HCT116 (cell line): ENCODE data around the gene AQP5. TPM values are rescaled to one million over a fixed set of nuclear protein-coding genes. Genes with fewer than 3 reads are reported as not detected.

Experiments used
- ATAC-seq: fragments of 200-7000 bp; cut with Tn5 transposase; 2 replicates; pipeline ENCODE4 v1.9.1; 2020; ENCODE audit warnings: mild to moderate bottlenecking, moderate library complexity
- BruUV-seq: library from RNA; stranded (reverse); fragments of 400-500 nt; replicated peaks from 2 replicates; lab custom pipeline; 2021; lab: Mats Ljungman, UMichigan
- CTCF ChIA-PET: fragments of 300-600 bp; sonication (Branson Sonifier 250); formaldehyde crosslinking; loops from one replicate; lab custom pipeline; 2021; ENCODE audit warnings: antibody characterized with exemption; lab: Charles Lee
- POLR2A ChIA-PET: fragments of 300-600, 350-600 bp; sonication (Branson Sonifier 250); formaldehyde crosslinking; loops from one replicate; lab custom pipeline; 2021; ENCODE audit warnings: antibody characterized with exemption; lab: Charles Lee
- RAD21 ChIA-PET, 2 experiments: fragments of 300-600 bp; sonication (Branson Sonifier 250); formaldehyde crosslinking; loops; one replicate each; lab custom pipeline; 2023; ENCODE audit warnings: low total read pairs in 2 of 2; ENCODE audit not compliant: uncharacterized antibody in 2 of 2, unreplicated experiment in 2 of 2, low non-redundant PET in 1 of 2; lab: Charles Lee
- DNase-seq: peaks from one replicate; pipeline ENCODE4 v3.0.0-alpha.2; 2010; ENCODE audit warnings: low read depth, low spot score
- H2AFZ ChIP-seq: fragments of 200-600 bp; shearing (Covaris generic), sonication (generic); 2 replicates; pipeline ENCODE4 v1.6.1; 2017; ENCODE audit warnings: low read depth, mixed run types, mixed read lengths, antibody characterized with exemption, low read length; ENCODE audit not compliant: poor library complexity, severe bottlenecking
- H3K27ac ChIP-seq: 2 replicates; pipeline ENCODE4 v1.5.1; 2012; ENCODE audit warnings: low read depth, low read length
- H3K27me3 ChIP-seq: fragments of 200-600 bp; sonication (generic); 2 replicates; pipeline ENCODE4 v1.6.1; 2016; ENCODE audit warnings: mixed run types, low read length, mixed read lengths; ENCODE audit not compliant: insufficient read depth
- H3K36me3 ChIP-seq, 2 experiments: fragments of 200-500 bp in 1 of 2; fragments of 200-600 bp in 1 of 2; sonication (Bioruptor generic) in 1 of 2; sonication (generic) in 1 of 2; 2 replicates each; pipeline versions ENCODE4 v1.5.1 to v1.6.1; 2014 to 2016; ENCODE audit warnings: low read length in 2 of 2, inconsistent platforms in 1 of 2, mixed read lengths in 1 of 2, mixed run types in 1 of 2; ENCODE audit not compliant: insufficient read depth in 2 of 2, control insufficient read depth in 1 of 2
- H3K4me1 ChIP-seq, 2 experiments: fragments of 200-600 bp in 1 of 2; sonication (generic) in 1 of 2; 2 replicates each; pipeline versions ENCODE4 v1.5.1 to v1.6.1; 2012 to 2017; ENCODE audit warnings: low read length in 2 of 2, inconsistent platforms in 1 of 2, mild to moderate bottlenecking in 1 of 2, mixed read lengths in 1 of 2, mixed run types in 1 of 2, moderate library complexity in 1 of 2; ENCODE audit not compliant: insufficient read depth in 2 of 2, control insufficient read depth in 1 of 2
- H3K4me2 ChIP-seq: fragments of 200-600 bp; sonication (generic); 2 replicates; pipeline ENCODE4 v1.6.1; 2017; ENCODE audit warnings: mixed run types, low read length, mixed read lengths
- H3K4me3 ChIP-seq, 2 experiments: fragments of 200-600 bp in 1 of 2; sonication (generic) in 1 of 2; replicated peaks in 1 of 2; 2 replicates each; pipeline ENCODE4 v1.5.1; 2011 to 2016; ENCODE audit warnings: low read length in 2 of 2, control low read depth in 1 of 2, low read depth in 1 of 2, mild to moderate bottlenecking in 1 of 2, mixed read lengths in 1 of 2, mixed run types in 1 of 2
- H3K79me2 ChIP-seq: fragments of 200-600 bp; sonication (generic); 2 replicates; pipeline ENCODE4 v1.6.1; 2017; ENCODE audit warnings: mild to moderate bottlenecking, mixed run types, low read length, moderate library complexity, mixed read lengths; ENCODE audit not compliant: insufficient read depth
- H3K9ac ChIP-seq: fragments of 200-600 bp; sonication (generic); 2 replicates; pipeline ENCODE4 v1.6.1; 2016; ENCODE audit warnings: low read length, mixed read lengths
- H3K9me2 ChIP-seq: fragments of 200-600 bp; sonication (generic), shearing (Covaris generic); 2 replicates; pipeline ENCODE4 v1.6.1; 2017; ENCODE audit warnings: mixed run types, mild to moderate bottlenecking, moderate library complexity; ENCODE audit not compliant: insufficient read depth
- H3K9me3 ChIP-seq, 2 experiments: fragments of 200-500 bp in 1 of 2; fragments of 200-600 bp in 1 of 2; sonication (Bioruptor generic) in 1 of 2; sonication (generic) in 1 of 2; 2 replicates each; pipeline ENCODE4 v1.6.1; 2014 to 2017; ENCODE audit warnings: low read length in 2 of 2, mixed read lengths in 2 of 2, inconsistent platforms in 1 of 2, low read depth in 1 of 2, mild to moderate bottlenecking in 1 of 2, mixed run types in 1 of 2, moderate library complexity in 1 of 2; ENCODE audit not compliant: control insufficient read depth in 1 of 2, insufficient read depth in 1 of 2
- H4K20me1 ChIP-seq: fragments of 200-600 bp; sonication (generic), shearing (Covaris generic); 2 replicates; pipeline ENCODE4 v1.6.1; 2017; ENCODE audit warnings: mixed run types, mild to moderate bottlenecking, moderate library complexity; ENCODE audit not compliant: insufficient read depth
- CEBPB ChIP-seq: IDR thresholded peaks from 2 replicates; pipeline ENCODE4 v1.6.1; 2012; ENCODE audit warnings: low read depth
- CTCF ChIP-seq, 3 experiments: fragments of 200-600 bp in 1 of 3; sonication (generic) in 1 of 3; IDR thresholded peaks in 2 of 3; conservative IDR thresholded peaks in 1 of 3; 2 replicates each; pipeline ENCODE4 v1.5.1; 2012 to 2017; ENCODE audit warnings: low read depth in 2 of 3, low read length in 2 of 3, antibody characterized with exemption in 1 of 3, borderline replicate concordance in 1 of 3, control low read depth in 1 of 3, mild to moderate bottlenecking in 1 of 3, mixed read lengths in 1 of 3, mixed run types in 1 of 3, moderate library complexity in 1 of 3; ENCODE audit not compliant: insufficient read depth in 1 of 3
- EGR1 ChIP-seq: IDR thresholded peaks from 2 replicates; pipeline ENCODE4 v1.6.1; 2012; ENCODE audit warnings: low read depth
- ELF1 ChIP-seq: IDR thresholded peaks from 2 replicates; pipeline ENCODE4 v1.6.1; 2012; ENCODE audit warnings: low read depth, borderline replicate concordance
- EZH2 ChIP-seq: fragments of 200-600 bp; sonication (generic); IDR thresholded peaks from 2 replicates; pipeline ENCODE4 v1.6.1; 2017; ENCODE audit warnings: antibody characterized with exemption, mixed run types
- EZH2phosphoT487 ChIP-seq: fragments of 200-600 bp; IDR thresholded peaks from 2 replicates; pipeline ENCODE4 v1.6.1; 2018; ENCODE audit warnings: antibody characterized with exemption, borderline replicate concordance
- JUND ChIP-seq: IDR thresholded peaks from 2 replicates; pipeline ENCODE4 v1.6.1; 2012
- MAX ChIP-seq: IDR thresholded peaks from 2 replicates; pipeline ENCODE4 v1.6.1; 2012
- POLR2AphosphoS5 ChIP-seq: IDR thresholded peaks from 2 replicates; pipeline ENCODE4 v1.6.1; 2011; ENCODE audit warnings: mild to moderate bottlenecking, low read depth, low read length, moderate library complexity
- SIN3A ChIP-seq: IDR thresholded peaks from 2 replicates; pipeline ENCODE4 v1.6.1; 2012; ENCODE audit warnings: low read depth
- SRF ChIP-seq: IDR thresholded peaks from 2 replicates; pipeline ENCODE4 v1.6.1; 2012; ENCODE audit warnings: low read depth
- ZFX ChIP-seq: fragments of 450-650 bp; IDR thresholded peaks from 2 replicates; pipeline ENCODE4 v1.6.1; 2017
- ZNF274 ChIP-seq: fragments of 200-500 bp; sonication (Bioruptor generic); IDR thresholded peaks from 2 replicates; pipeline ENCODE4 v1.6.1; 2014; ENCODE audit warnings: mild to moderate bottlenecking, low read depth, low read length, inconsistent platforms
- intact Hi-C: fragments of 100-400 bp; cut with micrococcal nuclease; formaldehyde crosslinking; loops from 2 replicates; pipeline ENCODE4 v1.10.0; 2022
- total RNA-seq: library from RNA; stranded (reverse); gene quantifications from one replicate; pipeline ENCODE4 v1.2.1, GENCODE V29; 2021; ENCODE audit not compliant: unreplicated experiment
- TF ChIP-seq, protein P1 (sequence below): IDR thresholded peaks from 2 replicates; pipeline ENCODE4 v1.6.1; 2011; ENCODE audit warnings: mild to moderate bottlenecking, low read length, moderate library complexity; ENCODE audit not compliant: insufficient replicate concordance; ENCODE audit errors: extremely low read depth

AQP5 gene
- total RNA-seq, 1 experiment from 2014 or later = not detected

GRCh38 chr12:49979791-49980190, 18.1 kb downstream of the AQP5 start (continued):
- TF ChIP-seq CTCF (IDR thresholded peaks at IDR 0.05 in 2 of 3, conservative IDR thresholded peaks at IDR 0.05 in 1 of 3; ENCODE audit: borderline replicate concordance in 1 of 3, insufficient read depth in 1 of 3, low read depth in 2 of 3, low read length in 2 of 3) (no peak), EGR1 (no peak), CEBPB (no peak), MAX (no peak), SRF (no peak), POLR2AphosphoS5 (no peak), SIN3A (no peak), EZH2phosphoT487 (no peak), ELF1 (no peak), ZFX (no peak), JUND (no peak), EZH2 (no peak)

- no peak overlapping the region for H3K4me2 ChIP-seq
- ATAC-seq = no peak
- DNase-seq = no peak
- no peaks in the 10 kb centered on the region for H3K27me3 ChIP-seq
- ChIA-PET CTCF (interaction anchor here (1.2 to 4.0 kb wide), 3 partner anchors 13 to 90 kb away, joined by 3 to 25 read pairs (median 4); no protein-coding TSS in a partner anchor), POLR2A (no interaction called here), RAD21 (no interaction called here)
- H3K9me2 ChIP-seq = no peaks in the 10 kb centered on the region
- no peak overlapping the region for H3K4me3 ChIP-seq
- no peaks in the 10 kb centered on the region for H3K4me1 ChIP-seq
- no peaks in the 10 kb centered on the region for H4K20me1 ChIP-seq
- H3K36me3 ChIP-seq = peaks cover 5% of the 10 kb centered on the region in 2 experiments; a peak in 2 of 4 replicates
- no TSS peak for BruUV-seq
- TF ChIP-seq ZNF274 = no peak
- no peak for TF ChIP-seq EZH2phosphoT487
- TF ChIP-seq SRF = no peak
- TF ChIP-seq, protein P1, sequence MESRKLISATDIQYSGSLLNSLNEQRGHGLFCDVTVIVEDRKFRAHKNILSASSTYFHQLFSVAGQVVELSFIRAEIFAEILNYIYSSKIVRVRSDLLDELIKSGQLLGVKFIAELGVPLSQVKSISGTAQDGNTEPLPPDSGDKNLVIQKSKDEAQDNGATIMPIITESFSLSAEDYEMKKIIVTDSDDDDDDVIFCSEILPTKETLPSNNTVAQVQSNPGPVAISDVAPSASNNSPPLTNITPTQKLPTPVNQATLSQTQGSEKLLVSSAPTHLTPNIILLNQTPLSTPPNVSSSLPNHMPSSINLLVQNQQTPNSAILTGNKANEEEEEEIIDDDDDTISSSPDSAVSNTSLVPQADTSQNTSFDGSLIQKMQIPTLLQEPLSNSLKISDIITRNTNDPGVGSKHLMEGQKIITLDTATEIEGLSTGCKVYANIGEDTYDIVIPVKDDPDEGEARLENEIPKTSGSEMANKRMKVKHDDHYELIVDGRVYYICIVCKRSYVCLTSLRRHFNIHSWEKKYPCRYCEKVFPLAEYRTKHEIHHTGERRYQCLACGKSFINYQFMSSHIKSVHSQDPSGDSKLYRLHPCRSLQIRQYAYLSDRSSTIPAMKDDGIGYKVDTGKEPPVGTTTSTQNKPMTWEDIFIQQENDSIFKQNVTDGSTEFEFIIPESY = no peak
- TF ChIP-seq SIN3A = no peak
- intact Hi-C loops = no loop called here
- no peak overlapping the region for H2AFZ ChIP-seq
- H3K27ac ChIP-seq = no peak overlapping the region
- no peaks in the 10 kb centered on the region for H3K9me3 ChIP-seq
- no peak overlapping the region for H3K9ac ChIP-seq
- no peaks in the 10 kb centered on the region for H3K79me2 ChIP-seq
Measured at GRCh38 chr12:49980501-49981349, 19.1 kb downstream of the AQP5 start.
